ENCODE results near the gene NME7.

Gene NME7

GRCh38 chr1:169120066-169120465 is 247.5 kb downstream of the NME7 start:
- no peak for DNase-seq

DNA sequence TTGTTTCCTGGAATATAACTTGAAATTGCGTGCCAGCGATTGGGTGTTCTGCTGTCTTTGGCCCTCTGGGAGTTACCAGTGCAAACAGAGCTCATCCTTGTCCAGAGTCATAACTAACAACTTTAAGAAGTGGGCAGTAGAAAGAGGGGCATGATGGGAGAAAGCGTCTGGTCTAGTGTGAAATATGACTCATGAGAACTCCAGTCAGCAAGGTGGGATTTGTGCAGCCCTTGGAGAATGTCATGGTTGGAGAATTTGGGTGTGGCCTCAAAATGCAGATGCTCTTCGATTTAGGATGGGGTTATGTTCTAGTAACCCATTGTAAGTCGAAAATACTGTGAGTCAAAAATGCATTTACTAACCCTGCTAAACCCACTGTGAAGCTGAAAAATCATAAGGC is 248.2 kb downstream of the NME7 start:
- no peak for DNase-seq

DNA sequence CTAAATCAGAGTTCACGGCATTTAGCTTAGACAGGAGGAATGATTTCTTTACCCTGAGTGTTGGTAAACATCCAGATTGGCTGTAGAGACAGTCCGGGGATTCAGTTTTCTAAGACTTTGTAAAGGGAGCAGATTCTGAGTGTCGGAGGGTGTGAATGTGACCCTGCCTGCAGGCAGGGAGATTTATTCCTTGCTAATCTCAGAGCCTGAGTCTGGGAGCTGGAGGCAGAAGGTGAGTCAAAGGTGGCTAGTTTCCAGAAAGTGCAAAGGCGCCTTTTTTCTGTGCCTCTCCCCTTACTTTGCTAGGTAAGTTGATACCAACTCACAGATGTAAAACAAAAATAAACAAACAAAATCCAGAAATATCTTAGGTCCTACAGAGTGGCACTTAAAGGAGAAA is 249.4 kb downstream of the NME7 start:
- no peak for DNase-seq

GRCh38 chr1:169117599-169117998 is 250.0 kb downstream of the NME7 start:
- no peak for DNase-seq

- DNase-seq: no peak
These were observed 250.6 kb downstream of the NME7 start for GRCh38 chr1:169117014-169117413.

DNA sequence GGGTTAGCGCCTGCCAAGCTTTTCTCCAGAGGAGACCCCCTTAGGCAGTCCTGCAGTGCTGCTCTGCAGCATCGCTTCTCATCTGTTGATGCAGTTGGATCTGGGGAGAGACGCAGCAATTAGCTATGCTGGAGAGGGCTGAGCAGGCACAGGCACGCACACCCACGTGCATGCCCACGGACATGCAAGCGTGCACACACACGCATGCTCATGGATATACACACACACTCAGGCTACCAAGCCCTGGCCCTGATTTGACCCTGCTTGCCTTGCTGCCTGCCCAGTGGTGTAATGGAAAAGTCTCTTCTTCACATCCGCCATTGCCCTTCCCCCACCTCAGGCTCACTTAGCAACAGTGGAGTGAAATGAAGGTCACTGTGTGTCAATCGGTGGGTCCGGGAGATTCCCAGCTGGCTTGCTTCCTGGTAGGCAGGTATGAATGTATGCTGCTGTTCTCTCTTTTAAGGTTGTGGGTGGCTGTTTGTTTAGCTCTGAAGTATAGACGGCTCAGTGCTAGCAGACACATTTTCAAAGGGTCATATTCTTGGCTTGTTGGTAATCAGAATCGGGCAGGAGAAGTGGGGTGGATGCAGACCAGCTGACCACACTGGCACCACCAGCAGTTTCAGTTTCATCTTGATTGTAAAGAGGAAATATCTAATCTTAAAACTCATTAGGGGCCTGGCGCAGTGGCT is 251.6 kb downstream of the NME7 start:
- DNase-seq: no peak

- DNase-seq: no peak
These were observed 253.9 kb downstream of the NME7 start for GRCh38 chr1:169113613-169114119.

GRCh38 chr1:169112241-169112640 is 255.4 kb downstream of the NME7 start:
- no peak for DNase-seq

GRCh38 chr1:169111472-169111871 is 256.1 kb downstream of the NME7 start:
- no peak for DNase-seq

GRCh38 chr1:169110689-169111447 is 256.7 kb downstream of the NME7 start:
- no peak for DNase-seq

- no peak for DNase-seq
These were observed 257.4 kb downstream of the NME7 start for GRCh38 chr1:169110236-169110635.

DNA sequence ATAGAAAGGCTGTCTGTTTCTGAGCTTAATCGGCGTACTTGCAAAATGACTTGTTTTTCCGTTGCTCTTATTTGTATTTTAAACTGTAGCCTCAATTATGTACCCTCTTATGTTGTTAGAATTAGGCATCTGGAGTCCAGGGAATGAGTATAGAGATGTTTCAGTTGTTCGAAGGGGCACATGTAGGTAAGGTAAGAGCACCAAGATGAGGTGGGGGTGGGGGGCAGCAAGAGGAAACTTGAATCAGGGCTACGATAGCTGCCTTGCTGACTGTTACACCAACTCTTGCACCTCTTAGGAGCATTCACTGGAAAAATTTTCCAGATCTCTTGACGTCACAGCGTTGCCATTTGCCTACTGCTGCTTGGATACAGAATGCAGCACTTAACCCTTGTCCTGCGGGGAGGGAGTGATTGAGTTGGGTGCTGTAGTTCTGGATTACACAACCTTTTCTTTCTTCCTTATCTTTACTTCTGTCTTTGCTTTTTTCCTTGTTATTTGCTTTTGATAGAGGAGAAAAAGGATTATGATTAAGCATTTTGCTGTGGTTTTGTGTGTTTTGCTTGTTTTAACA is 257.9 kb downstream of the NME7 start:
- DNase-seq: no peak

- no peak for DNase-seq
These were observed 258.6 kb downstream of the NME7 start for GRCh38 chr1:169108863-169109560.

DNA sequence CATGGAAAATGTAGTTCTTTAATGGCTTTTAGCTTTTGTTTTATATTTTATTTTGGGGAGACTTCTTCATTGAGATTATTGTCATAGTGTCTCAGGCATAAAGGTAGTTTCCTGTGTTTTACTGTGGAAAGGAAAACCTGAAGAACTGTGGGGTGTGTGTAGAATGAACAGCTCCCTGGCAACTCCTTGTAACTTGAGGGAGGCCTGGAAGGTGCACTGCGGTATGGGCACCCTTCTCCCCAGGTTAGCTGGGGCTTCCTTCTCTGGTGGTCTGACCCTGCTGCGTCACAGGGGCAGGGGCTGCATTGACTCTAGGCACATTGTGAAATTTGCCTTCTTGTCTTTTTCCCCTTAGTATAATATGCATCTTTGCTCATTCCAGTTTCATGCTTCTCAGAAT is 259.4 kb downstream of the NME7 start:
- DNase-seq: no peak

GRCh38 chr1:169107603-169108208 is 259.9 kb downstream of the NME7 start:
- DNase-seq: no peak

DNA sequence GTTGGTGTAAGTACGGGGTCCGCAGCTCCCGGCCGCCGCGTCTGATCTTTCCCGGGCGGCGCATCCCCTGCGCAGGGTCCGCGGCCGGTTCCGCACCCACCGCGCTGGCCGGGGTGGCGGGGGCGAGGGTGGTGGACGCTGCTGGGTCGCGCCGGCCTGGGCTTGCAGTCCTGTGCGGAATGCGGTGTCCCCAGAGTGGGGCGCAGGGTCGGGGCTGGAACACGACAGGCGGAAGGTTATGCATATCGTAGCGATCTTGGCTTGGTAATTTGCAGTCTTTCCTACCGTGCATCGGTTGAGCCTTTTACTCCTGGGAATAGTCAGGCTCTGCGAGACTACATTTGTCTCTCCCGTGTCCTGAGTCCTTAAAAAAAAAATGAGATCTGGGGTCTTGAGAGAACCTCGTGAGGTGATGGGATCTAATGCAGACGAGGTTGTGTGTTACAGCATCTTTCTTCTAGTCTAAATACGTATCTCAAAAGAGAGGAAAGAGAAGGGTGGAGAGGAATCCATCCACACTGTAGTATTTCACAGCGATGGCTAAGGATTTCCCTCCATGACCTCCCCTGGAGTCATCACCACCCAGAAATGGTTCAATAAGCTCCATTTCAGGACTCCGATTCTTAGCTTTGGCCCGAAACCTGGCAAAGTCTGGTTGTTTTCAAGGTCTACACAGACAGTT is 260.5 kb downstream of the NME7 start:
- DNase-seq: no peak

DNA sequence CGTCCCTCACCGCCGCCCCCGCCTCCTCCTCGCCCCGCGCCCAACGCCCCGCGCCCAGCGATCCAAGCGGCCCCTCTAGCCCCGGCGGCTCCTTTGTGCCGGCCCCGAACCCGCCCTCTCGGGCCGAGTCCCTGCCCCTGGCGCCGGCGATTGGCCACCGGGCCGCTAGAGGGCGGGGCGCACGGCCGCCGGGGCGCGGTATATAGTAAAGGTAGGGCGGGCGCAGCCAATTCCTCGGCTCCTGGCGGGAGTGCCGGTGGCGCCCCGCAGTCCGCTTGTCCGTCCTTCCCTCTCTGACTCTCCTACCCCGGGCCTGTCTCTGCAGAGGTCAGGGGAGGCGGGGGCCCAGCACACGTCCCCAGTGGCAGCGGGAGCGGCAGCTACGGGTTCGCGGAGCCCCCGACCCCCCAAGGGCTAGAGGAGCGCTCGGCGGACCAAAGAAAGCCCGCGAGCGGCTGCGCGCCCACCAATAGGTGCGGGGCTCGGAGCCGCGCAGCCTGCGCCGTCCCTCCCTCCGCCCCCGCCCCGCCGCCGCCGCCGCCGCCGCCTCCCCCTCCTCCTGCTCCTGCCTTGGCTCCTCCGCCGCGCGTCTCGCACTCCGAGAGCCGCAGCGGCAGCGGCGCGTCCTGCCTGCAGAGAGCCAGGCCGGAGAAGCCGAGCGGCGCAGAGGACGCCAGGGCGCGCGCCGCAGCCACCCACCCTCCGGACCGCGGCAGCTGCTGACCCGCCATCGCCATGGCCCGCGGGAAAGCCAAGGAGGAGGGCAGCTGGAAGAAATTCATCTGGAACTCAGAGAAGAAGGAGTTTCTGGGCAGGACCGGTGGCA is 261.3 kb downstream of the NME7 start, which contains the start of gene ATP1B1:
Gene ATP1B1, plus strand, starts transcription at position 596 of the 826 bp plus-strand sequence. Its CDS starts 140 bp downstream, at position 736.
- peak; percentile 79 for DNase-seq

- DNase-seq: no peak
These were observed 262.0 kb downstream of the NME7 start for GRCh38 chr1:169105434-169106094.

DNA sequence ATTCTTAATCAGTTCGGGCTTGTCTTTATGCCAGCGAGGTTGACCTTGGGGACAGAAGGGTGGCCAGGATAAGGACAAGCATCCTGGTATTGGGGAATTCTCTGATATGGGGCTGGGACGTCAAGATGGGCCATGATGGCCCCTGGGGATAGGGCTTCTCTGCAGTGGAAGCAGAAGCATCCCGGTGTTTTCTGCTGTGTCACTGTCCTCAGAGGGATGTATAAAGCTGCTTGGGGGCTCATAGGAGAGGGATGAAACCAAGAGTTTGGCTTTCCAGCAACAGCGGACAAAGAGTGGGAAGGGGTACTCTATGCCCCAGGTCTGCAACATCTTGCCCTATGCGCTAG is 262.5 kb downstream of the NME7 start:
- no peak for DNase-seq

GRCh38 chr1:169103480-169103893 is 264.1 kb downstream of the NME7 start:
- DNase-seq: no peak

GRCh38 chr1:169103002-169103401 is 264.6 kb downstream of the NME7 start:
- no peak for DNase-seq

Measured in GOT3 (cell line).